SK-N-SH (cell line): Measurements from ENCODE around the gene FRMD7. TPM values are rescaled to one million over a fixed set of nuclear protein-coding genes. Genes with fewer than 3 reads are reported as not detected.

ENCODE experiments used
- CTCF ChIA-PET: fragments of 300-600, 350-600 bp; formaldehyde crosslinking; extraction: SDS; loops from one replicate; lab custom pipeline; 2021; lab: Yijun Ruan, JAX
- POLR2A ChIA-PET: fragments of 350-600 bp; sonication (Branson Sonifier 250); formaldehyde crosslinking; extraction: SDS; loops from one replicate; lab custom pipeline; 2020; ENCODE audit warnings: antibody characterized with exemption, inconsistent platforms; lab: Yijun Ruan, JAX
- DNase-seq: peaks from one replicate; pipeline ENCODE4 v3.0.0; 2012
- H2AFZ ChIP-seq: fragments of 200-600 bp; sonication (generic); 2 replicates; pipeline ENCODE4 v1.8.1; 2016; ENCODE audit warnings: antibody characterized with exemption, mild to moderate bottlenecking, low read depth
- H3F3A ChIP-seq: fragments of 200-600 bp; sonication (generic); replicated peaks from 2 replicates; pipeline ENCODE3; 2016; ENCODE audit warnings: antibody characterized with exemption, mild to moderate bottlenecking; ENCODE audit not compliant: insufficient read depth
- H3K27ac ChIP-seq, 2 experiments: fragments of 200-500 bp in 1 of 2; fragments of 200-600 bp in 1 of 2; sonication (Bioruptor generic) in 1 of 2; sonication (generic), shearing (Covaris generic) in 1 of 2; 2 replicates each; pipeline versions ENCODE4 v1.5.1 to v1.6.1; 2014 to 2016; ENCODE audit warnings: low read depth in 2 of 2, inconsistent platforms in 1 of 2, low read length in 1 of 2, mild to moderate bottlenecking in 1 of 2, mixed read lengths in 1 of 2
- H3K27me3 ChIP-seq: fragments of 200-600 bp; sonication (generic), shearing (Covaris generic); 2 replicates; pipeline ENCODE4 v1.6.1; 2016; ENCODE audit warnings: mixed run types; ENCODE audit not compliant: insufficient read depth
- H3K36me3 ChIP-seq, 2 experiments: fragments of 200-500 bp in 1 of 2; fragments of 200-600 bp in 1 of 2; sonication (Bioruptor generic) in 1 of 2; sonication (generic) in 1 of 2; replicated peaks in 1 of 2; 2 replicates each; pipeline versions ENCODE3 to v1.5.1; 2014 to 2016; ENCODE audit warnings: low read length in 1 of 2, mild to moderate bottlenecking in 1 of 2; ENCODE audit not compliant: insufficient read depth in 2 of 2, control insufficient read depth in 1 of 2
- H3K4me1 ChIP-seq, 2 experiments: fragments of 200-500 bp in 1 of 2; fragments of 200-600 bp in 1 of 2; sonication (Bioruptor generic) in 1 of 2; sonication (generic), shearing (Covaris generic) in 1 of 2; 2 replicates each; pipeline versions ENCODE4 v1.5.1 to v1.6.1; 2014 to 2016; ENCODE audit warnings: low read depth in 1 of 2, low read length in 1 of 2, mixed run types in 1 of 2; ENCODE audit not compliant: insufficient read depth in 2 of 2, control insufficient read depth in 1 of 2
- H3K4me2 ChIP-seq: fragments of 200-600 bp; sonication (generic), shearing (Covaris generic); 2 replicates; pipeline ENCODE4 v1.6.1; 2017; ENCODE audit warnings: mixed run types
- H3K4me3 ChIP-seq, 2 experiments: fragments of 200-500 bp in 1 of 2; fragments of 200-600 bp in 1 of 2; sonication (Bioruptor generic) in 1 of 2; sonication (generic), shearing (Covaris generic) in 1 of 2; 2 replicates each; pipeline versions ENCODE4 v1.5.1 to v1.8.1; 2014 to 2016; ENCODE audit warnings: low read depth in 2 of 2, inconsistent platforms in 1 of 2, low read length in 1 of 2, mild to moderate bottlenecking in 1 of 2, mixed read lengths in 1 of 2, moderate library complexity in 1 of 2
- H3K79me2 ChIP-seq: fragments of 200-600 bp; sonication (generic); 2 replicates; pipeline ENCODE4 v1.8.1; 2017; ENCODE audit warnings: mild to moderate bottlenecking; ENCODE audit not compliant: insufficient read depth
- H3K9ac ChIP-seq: fragments of 200-600 bp; sonication (generic); 2 replicates; pipeline ENCODE4 v1.6.1; 2017; ENCODE audit warnings: mixed run types
- H3K9me2 ChIP-seq: fragments of 200-600 bp; sonication (generic); 2 replicates; pipeline ENCODE4 v1.6.1; 2017; ENCODE audit warnings: mixed run types
- H3K9me3 ChIP-seq: fragments of 200-600 bp; sonication (generic); 2 replicates; pipeline ENCODE4 v1.6.1; 2017; ENCODE audit warnings: mixed run types, mild to moderate bottlenecking, moderate library complexity
- H4K20me1 ChIP-seq: fragments of 200-600 bp; sonication (generic); 2 replicates; pipeline ENCODE4 v1.6.1; 2017; ENCODE audit warnings: mild to moderate bottlenecking, mixed run types; ENCODE audit not compliant: insufficient read depth
- FOSL2 ChIP-seq: IDR thresholded peaks from 2 replicates; pipeline ENCODE4 v1.4.0; 2012; ENCODE audit warnings: low read depth, mild to moderate bottlenecking, moderate library complexity, borderline replicate concordance
- FOXJ3 ChIP-seq: sonication (generic); formaldehyde crosslinking; IDR thresholded peaks from 2 replicates; pipeline ENCODE4 v1.5.1; 2020; ENCODE audit warnings: mild to moderate bottlenecking, missing genetic modification reagents
- FOXM1 ChIP-seq: IDR thresholded peaks from 2 replicates; pipeline ENCODE4 v1.4.0; 2012; ENCODE audit warnings: low read depth, mild to moderate bottlenecking
- GABPA ChIP-seq: IDR thresholded peaks from 2 replicates; pipeline ENCODE4 v1.4.0; 2012; ENCODE audit warnings: low read depth, mild to moderate bottlenecking
- MXI1 ChIP-seq: IDR thresholded peaks from 2 replicates; pipeline ENCODE4 v1.6.1; 2012; ENCODE audit warnings: mild to moderate bottlenecking, low read depth, low read length, improper control_type of control experiment
- NFIC ChIP-seq: IDR thresholded peaks from 2 replicates; pipeline ENCODE4 v1.4.0; 2012; ENCODE audit warnings: borderline replicate concordance
- NRF1 ChIP-seq: IDR thresholded peaks from 2 replicates; pipeline ENCODE4 v1.6.1; 2012; ENCODE audit warnings: low read depth, mild to moderate bottlenecking, low read length
- POLR2AphosphoS5 ChIP-seq: IDR thresholded peaks from 2 replicates; pipeline ENCODE4 v1.6.1; 2012; ENCODE audit warnings: low read depth, low read length
- RAD21 ChIP-seq: IDR thresholded peaks from 2 replicates; pipeline ENCODE4 v1.6.1; 2012; ENCODE audit warnings: mild to moderate bottlenecking, low read length
- RCOR1 ChIP-seq: fragments of 150-350 bp; IDR thresholded peaks from 2 replicates; pipeline ENCODE4 v1.6.1; 2017; ENCODE audit warnings: antibody characterized with exemption, low read length
- RXRA ChIP-seq: IDR thresholded peaks from 2 replicates; pipeline ENCODE4 v1.4.0; 2012; ENCODE audit warnings: low read depth, mild to moderate bottlenecking, borderline replicate concordance
- SIN3A ChIP-seq: IDR thresholded peaks from 2 replicates; pipeline ENCODE4 v1.6.1; 2012; ENCODE audit warnings: low read depth, mild to moderate bottlenecking, low read length, moderate library complexity, borderline replicate concordance
- SMC3 ChIP-seq: IDR thresholded peaks from 2 replicates; pipeline ENCODE4 v1.6.1; 2012; ENCODE audit warnings: low read depth, low read length, improper control_type of control experiment
- TAF1 ChIP-seq: IDR thresholded peaks from 2 replicates; pipeline ENCODE4 v1.6.1; 2012; ENCODE audit warnings: low read depth, mild to moderate bottlenecking, low read length, moderate library complexity, borderline replicate concordance
- TCF12 ChIP-seq: IDR thresholded peaks from 2 replicates; pipeline ENCODE4 v1.4.0; 2012
- YY1 ChIP-seq: IDR thresholded peaks from 2 replicates; pipeline ENCODE4 v1.4.0; 2012; ENCODE audit warnings: low read depth, mild to moderate bottlenecking
- WGBS: methylation state at CpG from one replicate; pipeline ENCODE4 v1.1.6; 2017; ENCODE audit warnings: low lambda C conversion rate; 5-methylcytosine and 5-hydroxymethylcytosine counted together
- polyA plus RNA-seq, 3 experiments: library from polyadenylated mRNA; depleted of rRNA; stranded (reverse); fragments of >200 nt; gene quantifications; 2 replicates each; pipeline ENCODE4 v1.2.3, GENCODE V29; 2012
- TF ChIP-seq, protein P1 (sequence below): IDR thresholded peaks from 2 replicates; pipeline ENCODE4 v1.4.0; 2012; ENCODE audit warnings: low read depth, borderline replicate concordance
- TF ChIP-seq, protein P2 (sequence below): fragments of 150-350 bp; IDR thresholded peaks from 2 replicates; pipeline ENCODE4 v1.6.1; 2017; ENCODE audit warnings: antibody characterized with exemption, low read length, low read depth, borderline replicate concordance
- TF ChIP-seq, protein P3 (sequence below): fragments of 200-600 bp; sonication (generic); IDR thresholded peaks from 2 replicates; pipeline ENCODE4 v1.6.1; 2017; ENCODE audit warnings: antibody characterized with exemption, mild to moderate bottlenecking, moderate library complexity
- TF ChIP-seq, protein P4 (sequence below): fragments of 150-350 bp; IDR thresholded peaks from 2 replicates; pipeline ENCODE4 v1.6.1; 2016; ENCODE audit warnings: mild to moderate bottlenecking, low read depth, low read length
- TF ChIP-seq, protein P5 (sequence below): IDR thresholded peaks from 2 replicates; pipeline ENCODE4 v1.4.0; 2012; ENCODE audit warnings: low read depth

Gene FRMD7
- polyA plus RNA-seq, 1 of the 3 experiments (the other 2 are of a cell fraction), result not detected

DNA sequence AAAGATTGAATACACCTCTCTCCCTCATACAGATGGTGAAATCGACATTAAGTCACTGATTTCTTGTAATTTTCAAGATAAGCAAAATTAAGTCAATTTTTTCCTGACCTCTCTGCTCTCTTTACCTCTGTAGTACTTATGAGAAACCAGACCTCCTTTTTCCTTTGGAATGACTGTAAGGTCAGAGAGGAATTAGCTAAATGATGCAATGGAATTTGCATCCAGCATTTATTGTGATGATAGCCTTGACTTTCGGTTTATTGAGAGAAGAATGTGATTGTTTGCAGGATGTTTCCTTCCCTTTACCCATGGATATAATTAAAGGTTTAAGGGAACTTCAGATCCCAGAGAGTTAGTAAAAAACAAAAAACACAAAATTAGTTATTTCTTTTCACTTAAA is 82.4 kb downstream of the FRMD7 start:
- Histone ChIP-seq H3K4me3 (no peak overlapping the region), H3K27me3 (no peaks in the 10 kb centered on the region; the same call in 1 of the 2 replicates), H3K27ac (no peak overlapping the region), H3F3A (no peaks in the 10 kb centered on the region), H3K36me3 (no peaks in the 10 kb centered on the region), H3K9ac (no peak overlapping the region), H3K79me2 (no peaks in the 10 kb centered on the region), H3K9me3 (no peaks in the 10 kb centered on the region), H4K20me1 (no peaks in the 10 kb centered on the region), H3K4me1 (no peaks in the 10 kb centered on the region; a peak in 1 of 4 replicates), H3K9me2 (no peaks in the 10 kb centered on the region), H2AFZ (no peak overlapping the region), H3K4me2 (no peak overlapping the region)
- POLR2A ChIA-PET, result no interaction called here
- CTCF ChIA-PET, result interaction anchor here (2.3 kb wide), 1 partner anchor 12 kb away, joined by 6 read pairs; no protein-coding TSS in a partner anchor
- TF ChIP-seq NFIC, result no peak
- no peak for TF ChIP-seq FOXJ3 (CRISPR knock-in tag)
- no peak for TF ChIP-seq TCF12
- TF ChIP-seq, protein P1, sequence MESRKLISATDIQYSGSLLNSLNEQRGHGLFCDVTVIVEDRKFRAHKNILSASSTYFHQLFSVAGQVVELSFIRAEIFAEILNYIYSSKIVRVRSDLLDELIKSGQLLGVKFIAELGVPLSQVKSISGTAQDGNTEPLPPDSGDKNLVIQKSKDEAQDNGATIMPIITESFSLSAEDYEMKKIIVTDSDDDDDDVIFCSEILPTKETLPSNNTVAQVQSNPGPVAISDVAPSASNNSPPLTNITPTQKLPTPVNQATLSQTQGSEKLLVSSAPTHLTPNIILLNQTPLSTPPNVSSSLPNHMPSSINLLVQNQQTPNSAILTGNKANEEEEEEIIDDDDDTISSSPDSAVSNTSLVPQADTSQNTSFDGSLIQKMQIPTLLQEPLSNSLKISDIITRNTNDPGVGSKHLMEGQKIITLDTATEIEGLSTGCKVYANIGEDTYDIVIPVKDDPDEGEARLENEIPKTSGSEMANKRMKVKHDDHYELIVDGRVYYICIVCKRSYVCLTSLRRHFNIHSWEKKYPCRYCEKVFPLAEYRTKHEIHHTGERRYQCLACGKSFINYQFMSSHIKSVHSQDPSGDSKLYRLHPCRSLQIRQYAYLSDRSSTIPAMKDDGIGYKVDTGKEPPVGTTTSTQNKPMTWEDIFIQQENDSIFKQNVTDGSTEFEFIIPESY, result no peak
- TF ChIP-seq FOXM1, result no peak
- DNase-seq, result no peak
- 33% methylated on average over 2 of the region's 2 CpGs for WGBS

- DNase-seq, result no peak
- TF ChIP-seq, protein P2, sequence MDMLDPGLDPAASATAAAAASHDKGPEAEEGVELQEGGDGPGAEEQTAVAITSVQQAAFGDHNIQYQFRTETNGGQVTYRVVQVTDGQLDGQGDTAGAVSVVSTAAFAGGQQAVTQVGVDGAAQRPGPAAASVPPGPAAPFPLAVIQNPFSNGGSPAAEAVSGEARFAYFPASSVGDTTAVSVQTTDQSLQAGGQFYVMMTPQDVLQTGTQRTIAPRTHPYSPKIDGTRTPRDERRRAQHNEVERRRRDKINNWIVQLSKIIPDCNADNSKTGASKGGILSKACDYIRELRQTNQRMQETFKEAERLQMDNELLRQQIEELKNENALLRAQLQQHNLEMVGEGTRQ, result no peak
- TF ChIP-seq TCF12 (no peak), YY1 (no peak), SMC3 (no peak), RXRA (no peak), GABPA (no peak), NRF1 (no peak), TAF1 (no peak), FOSL2 (no peak), POLR2AphosphoS5 (no peak), MXI1 (no peak), FOXM1 (no peak), RAD21 (no peak), RCOR1 (no peak), SIN3A (no peak)
- TF ChIP-seq, protein P3, sequence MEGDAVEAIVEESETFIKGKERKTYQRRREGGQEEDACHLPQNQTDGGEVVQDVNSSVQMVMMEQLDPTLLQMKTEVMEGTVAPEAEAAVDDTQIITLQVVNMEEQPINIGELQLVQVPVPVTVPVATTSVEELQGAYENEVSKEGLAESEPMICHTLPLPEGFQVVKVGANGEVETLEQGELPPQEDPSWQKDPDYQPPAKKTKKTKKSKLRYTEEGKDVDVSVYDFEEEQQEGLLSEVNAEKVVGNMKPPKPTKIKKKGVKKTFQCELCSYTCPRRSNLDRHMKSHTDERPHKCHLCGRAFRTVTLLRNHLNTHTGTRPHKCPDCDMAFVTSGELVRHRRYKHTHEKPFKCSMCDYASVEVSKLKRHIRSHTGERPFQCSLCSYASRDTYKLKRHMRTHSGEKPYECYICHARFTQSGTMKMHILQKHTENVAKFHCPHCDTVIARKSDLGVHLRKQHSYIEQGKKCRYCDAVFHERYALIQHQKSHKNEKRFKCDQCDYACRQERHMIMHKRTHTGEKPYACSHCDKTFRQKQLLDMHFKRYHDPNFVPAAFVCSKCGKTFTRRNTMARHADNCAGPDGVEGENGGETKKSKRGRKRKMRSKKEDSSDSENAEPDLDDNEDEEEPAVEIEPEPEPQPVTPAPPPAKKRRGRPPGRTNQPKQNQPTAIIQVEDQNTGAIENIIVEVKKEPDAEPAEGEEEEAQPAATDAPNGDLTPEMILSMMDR, result no peak
- TF ChIP-seq, protein P4, sequence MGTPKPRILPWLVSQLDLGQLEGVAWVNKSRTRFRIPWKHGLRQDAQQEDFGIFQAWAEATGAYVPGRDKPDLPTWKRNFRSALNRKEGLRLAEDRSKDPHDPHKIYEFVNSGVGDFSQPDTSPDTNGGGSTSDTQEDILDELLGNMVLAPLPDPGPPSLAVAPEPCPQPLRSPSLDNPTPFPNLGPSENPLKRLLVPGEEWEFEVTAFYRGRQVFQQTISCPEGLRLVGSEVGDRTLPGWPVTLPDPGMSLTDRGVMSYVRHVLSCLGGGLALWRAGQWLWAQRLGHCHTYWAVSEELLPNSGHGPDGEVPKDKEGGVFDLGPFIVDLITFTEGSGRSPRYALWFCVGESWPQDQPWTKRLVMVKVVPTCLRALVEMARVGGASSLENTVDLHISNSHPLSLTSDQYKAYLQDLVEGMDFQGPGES, result no peak
- TF ChIP-seq, protein P5, sequence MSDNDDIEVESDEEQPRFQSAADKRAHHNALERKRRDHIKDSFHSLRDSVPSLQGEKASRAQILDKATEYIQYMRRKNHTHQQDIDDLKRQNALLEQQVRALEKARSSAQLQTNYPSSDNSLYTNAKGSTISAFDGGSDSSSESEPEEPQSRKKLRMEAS, result no peak
- TF ChIP-seq, protein P1, result no peak
- TF ChIP-seq, all 33 proteins: peak for 0
Observed at GRCh38 chrX:132044953-132045352, 82.9 kb downstream of the FRMD7 start.

More at GRCh38 chrX:132044953-132045352, 82.9 kb downstream of the FRMD7 start:
- Histone ChIP-seq H2AFZ (no peak overlapping the region), H4K20me1 (no peaks in the 10 kb centered on the region), H3K9me3 (no peaks in the 10 kb centered on the region), H3K27ac (no peak overlapping the region), H3K9ac (no peak overlapping the region), H3K9me2 (no peaks in the 10 kb centered on the region), H3F3A (no peaks in the 10 kb centered on the region), H3K4me2 (no peak overlapping the region), H3K4me3 (no peak overlapping the region), H3K27me3 (no peaks in the 10 kb centered on the region; the same call in 1 of the 2 replicates), H3K4me1 (no peaks in the 10 kb centered on the region; a peak in 1 of 4 replicates), H3K36me3 (no peaks in the 10 kb centered on the region), H3K79me2 (no peaks in the 10 kb centered on the region)
- ChIA-PET CTCF (no interaction called here), POLR2A (no interaction called here)
- 47% methylated on average over 4 of the region's 4 CpGs for WGBS
